ENCODE measurements around the gene FXYD5.

- TF ChIP-seq CTCF (IDR thresholded peaks at IDR 0.05; ENCODE audit: insufficient read depth, low read length) (peak; percentile 21), POLR2AphosphoS5 (IDR thresholded peaks at IDR 0.05; ENCODE audit: low read depth) (no peak), GABPA (IDR thresholded peaks at IDR 0.05; ENCODE audit: low read depth) (no peak), REST (IDR thresholded peaks at IDR 0.05; ENCODE audit: insufficient replicate concordance, low read depth) (no peak)
These were observed 622 bp upstream of the FXYD5 start for GRCh38 chr19:35153701-35154524.
